Ishikawa (cell line): ENCODE measurements around the gene CCL26.
A peak's percentile ranks its signal among the peaks of the same experiment; 100 is the strongest.

Experiments
- CEBPB ChIP-seq: IDR thresholded peaks from 2 replicates; pipeline ENCODE4 v1.6.1; 2012
- CREB1 ChIP-seq: IDR thresholded peaks from 2 replicates; pipeline ENCODE4 v1.6.1; 2012; ENCODE audit warnings: low read depth
- EGR1 ChIP-seq: IDR thresholded peaks from 2 replicates; pipeline ENCODE4 v1.6.1; 2012
- EP300 ChIP-seq: IDR thresholded peaks from 2 replicates; pipeline ENCODE4 v1.6.1; 2012; ENCODE audit warnings: borderline replicate concordance
- FOXM1 ChIP-seq: IDR thresholded peaks from 2 replicates; pipeline ENCODE4 v1.6.1; 2012; ENCODE audit warnings: low read depth, borderline replicate concordance
- MAX ChIP-seq: IDR thresholded peaks from 2 replicates; pipeline ENCODE4 v1.6.1; 2012
- NFIC ChIP-seq: IDR thresholded peaks from 2 replicates; pipeline ENCODE4 v1.6.1; 2012
- RAD21 ChIP-seq: IDR thresholded peaks from 2 replicates; pipeline ENCODE4 v1.6.1; 2012; ENCODE audit warnings: low read depth
- REST ChIP-seq: IDR thresholded peaks from 2 replicates; pipeline ENCODE4 v1.6.1; 2012; ENCODE audit warnings: low read depth, mild to moderate bottlenecking
- TAF1 ChIP-seq: IDR thresholded peaks from 2 replicates; pipeline ENCODE4 v1.6.1; 2012; ENCODE audit warnings: low read depth, mild to moderate bottlenecking
- TCF12 ChIP-seq: IDR thresholded peaks from 2 replicates; pipeline ENCODE4 v1.6.1; 2012; ENCODE audit warnings: low read depth
- TEAD4 ChIP-seq: IDR thresholded peaks from 2 replicates; pipeline ENCODE4 v1.6.1; 2012
- USF1 ChIP-seq: IDR thresholded peaks from 2 replicates; pipeline ENCODE4 v1.6.1; 2012
- YY1 ChIP-seq: IDR thresholded peaks from 2 replicates; pipeline ENCODE4 v1.6.1; 2012; ENCODE audit warnings: low read depth
- ZBTB7A ChIP-seq: IDR thresholded peaks from 2 replicates; pipeline ENCODE4 v1.6.1; 2012; ENCODE audit warnings: low read depth

The CCL26 gene

GRCh38 chr7:75738604-75738974 lies 33.4 kb downstream of the CCL26 start, which contains the start of gene HIP1:
HIP1 (minus strand) TSS chr7:75738941; CDS start chr7:75738920, 21 bp downstream.
- TF ChIP-seq ZBTB7A (peak; percentile 74; the same call in 1 of the 2 replicates), RAD21 (no peak), MAX (0 out of 2 replicates have a peak, but pooled peaks have one; percentile 8), TAF1 (peak; percentile 52; the same call in 1 of the 2 replicates)

- no peak for TF ChIP-seq TAF1
- no peak for TF ChIP-seq TCF12
- no peak for TF ChIP-seq NFIC
- no peak for TF ChIP-seq USF1
- no peak for TF ChIP-seq RAD21
- TF ChIP-seq MAX, result no peak
- TF ChIP-seq EP300, result no peak
- no peak for TF ChIP-seq ZBTB7A
- no peak for TF ChIP-seq REST
Observed at GRCh38 chr7:75737856-75738603, 34.0 kb downstream of the CCL26 start.

GRCh38 chr7:75735581-75736350 lies 36.2 kb downstream of the CCL26 start:
- TF ChIP-seq CEBPB (no peak), CREB1 (no peak), EP300 (no peak), ZBTB7A (no peak), EGR1 (no peak)

GRCh38 chr7:75734586-75735458 lies 37.2 kb downstream of the CCL26 start:
- TF ChIP-seq TCF12 (no peak), MAX (no peak), EGR1 (no peak), CEBPB (no peak), REST (no peak), TAF1 (no peak), NFIC (no peak), FOXM1 (no peak), YY1 (no peak), CREB1 (no peak), RAD21 (no peak), USF1 (no peak), TEAD4 (no peak), EP300 (no peak), ZBTB7A (no peak)
